GM20431 (cell line): ENCODE data around the gene SERPINE2.
"Not testable (repeated sequence)": the region's sequence is repeated elsewhere in the genome, so short reads cannot be mapped to it uniquely, and the experiment has no call there.

Experiments
- in situ Hi-C: fragments of 300-500 bp; cut with MseI, MboI; formaldehyde crosslinking; loops from one replicate; pipeline ENCODE4 v1.15.0; 2020; ENCODE audit warnings: low sequenced_read_pairs; ENCODE audit not compliant: unreplicated experiment

The SERPINE2 gene

GRCh38 chr2:224020523-224020922 lies 18.6 kb downstream of the SERPINE2 start:
- in situ Hi-C loops: no loop called here

- in situ Hi-C loops: no loop called here
These were observed 21.1 kb downstream of the SERPINE2 start for GRCh38 chr2:224017957-224018356.

- in situ Hi-C loops: no loop called here
These were observed 22.1 kb downstream of the SERPINE2 start for GRCh38 chr2:224016963-224017362.

- in situ Hi-C loops: no loop called here
These were observed 24.8 kb downstream of the SERPINE2 start for GRCh38 chr2:224014336-224014735.

GRCh38 chr2:224011837-224012236 lies 27.2 kb downstream of the SERPINE2 start:
- in situ Hi-C loops: no loop called here

- in situ Hi-C loops: no loop called here
These were observed 29.3 kb downstream of the SERPINE2 start for GRCh38 chr2:224009605-224010315.

GRCh38 chr2:224008702-224009261 lies 30.3 kb downstream of the SERPINE2 start:
- in situ Hi-C loops: no loop called here

DNA sequence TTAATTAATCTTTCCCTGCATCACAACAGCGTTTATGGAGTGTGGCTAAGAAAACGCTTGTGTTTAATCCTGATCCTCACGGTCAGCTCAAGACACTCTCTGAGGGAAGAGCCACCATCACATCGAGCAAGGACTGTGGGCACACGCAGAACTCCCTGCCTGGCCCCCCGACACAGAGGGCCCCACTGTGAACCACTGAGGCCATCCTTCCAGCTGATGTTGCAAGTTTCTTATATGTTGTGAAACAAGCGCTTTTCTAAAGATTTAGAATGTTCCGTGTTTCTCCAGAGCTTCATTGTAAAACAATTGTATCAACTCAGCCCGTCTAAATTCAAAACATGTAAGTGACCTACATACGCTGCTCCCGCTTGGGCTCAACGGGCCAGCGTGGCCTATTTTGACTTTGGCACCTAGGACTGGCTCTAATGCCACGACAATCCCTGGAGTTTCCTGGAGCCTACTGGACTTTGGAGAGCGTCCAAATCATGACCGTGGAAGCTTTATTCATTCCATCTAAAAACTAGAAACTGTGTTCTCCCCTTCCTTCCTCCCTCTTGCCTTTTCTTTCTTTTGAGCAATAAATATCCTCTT lies 34.9 kb downstream of the SERPINE2 start:
- in situ Hi-C loops: no loop called here

GRCh38 chr2:224000662-224001061 lies 38.4 kb downstream of the SERPINE2 start:
- in situ Hi-C loops: not testable (repeated sequence)

GRCh38 chr2:223999862-224000261 lies 39.2 kb downstream of the SERPINE2 start:
- in situ Hi-C loops: loop anchor here (10.0 to 25.0 kb wide), 2 partner anchors 285 to 637 kb away; no protein-coding TSS in a partner anchor

- in situ Hi-C loops: loop anchor here (10.0 to 25.0 kb wide), 2 partner anchors 286 to 638 kb away; no protein-coding TSS in a partner anchor
These were observed 40.1 kb downstream of the SERPINE2 start for GRCh38 chr2:223998948-223999347.

- in situ Hi-C loops: loop anchor here (10.0 to 25.0 kb wide), 2 partner anchors 287 to 639 kb away; no protein-coding TSS in a partner anchor
These were observed 41.1 kb downstream of the SERPINE2 start for GRCh38 chr2:223997938-223998337.

DNA sequence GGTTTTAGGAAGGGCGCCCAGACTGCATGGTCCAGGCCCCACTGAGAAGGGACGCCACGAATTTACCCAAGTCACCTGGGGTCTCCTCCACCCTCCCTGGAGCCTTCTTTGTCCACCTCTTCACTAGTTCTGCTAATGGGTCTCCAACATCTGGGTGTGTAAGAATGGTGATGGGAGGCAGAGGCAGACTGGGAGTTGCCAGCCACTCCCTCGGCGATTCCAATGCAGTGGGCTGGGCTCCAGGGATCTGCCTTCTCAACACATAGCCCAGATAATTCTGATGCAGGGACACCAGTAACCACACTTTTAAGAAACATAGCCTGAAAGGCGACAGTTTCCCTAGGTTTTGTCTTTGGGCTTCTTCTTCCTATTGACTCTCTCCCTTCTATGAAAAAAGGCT lies 42.7 kb downstream of the SERPINE2 start:
- in situ Hi-C loops: loop anchor here (10.0 to 25.0 kb wide), 2 partner anchors 288 to 641 kb away; no protein-coding TSS in a partner anchor

DNA sequence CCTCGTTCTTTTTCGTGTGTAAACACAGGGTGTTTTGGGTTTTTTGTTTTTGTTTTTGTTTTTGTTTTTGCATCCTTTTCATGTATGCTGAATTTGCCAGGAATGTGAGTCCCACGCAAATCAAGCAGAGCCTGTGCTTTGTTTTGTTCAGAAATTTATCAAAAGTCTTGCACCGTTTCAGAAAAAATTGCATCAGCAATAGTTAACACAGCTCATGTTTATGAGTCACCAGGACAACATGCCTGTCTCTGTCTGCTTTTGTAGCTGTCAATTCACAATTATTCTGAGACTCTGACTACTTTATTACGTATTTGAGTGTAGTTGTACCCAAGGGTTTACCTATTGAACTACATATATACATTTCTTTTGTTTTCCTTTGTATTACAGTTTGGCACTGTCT lies 43.5 kb downstream of the SERPINE2 start:
- in situ Hi-C loops: loop anchor here (10.0 to 25.0 kb wide), 2 partner anchors 289 to 642 kb away; no protein-coding TSS in a partner anchor

GRCh38 chr2:223994562-223995162 lies 44.4 kb downstream of the SERPINE2 start:
- in situ Hi-C loops: loop anchor here (10.0 to 25.0 kb wide), 2 partner anchors 290 to 643 kb away; no protein-coding TSS in a partner anchor

GRCh38 chr2:223993634-223994232 lies 45.4 kb downstream of the SERPINE2 start:
- in situ Hi-C loops: loop anchor here (10.0 to 25.0 kb wide), 2 partner anchors 291 to 644 kb away; no protein-coding TSS in a partner anchor

DNA sequence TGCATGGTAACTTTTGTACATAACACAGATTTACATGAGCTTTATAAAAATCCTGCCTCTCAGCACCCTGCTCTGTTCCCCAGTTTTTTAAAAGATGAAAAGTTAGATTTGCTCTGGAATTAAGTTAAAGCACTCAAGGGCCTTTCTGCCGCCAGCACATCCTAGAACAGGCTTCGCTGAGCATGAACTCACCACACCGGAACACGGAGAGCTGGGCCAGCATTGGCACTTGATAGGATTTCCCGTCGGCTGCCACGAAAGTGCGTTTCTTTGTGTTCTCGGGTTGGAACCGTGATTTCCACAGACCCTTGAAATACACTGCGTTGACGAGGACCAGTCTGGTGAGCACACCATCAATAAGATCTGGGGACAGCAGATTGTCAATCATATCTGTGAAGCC lies 47.5 kb downstream of the SERPINE2 start:
- in situ Hi-C loops: loop anchor here (10.0 to 25.0 kb wide), 2 partner anchors 293 to 646 kb away; no protein-coding TSS in a partner anchor

- in situ Hi-C loops: loop anchor here (10.0 to 25.0 kb wide), 2 partner anchors 295 to 647 kb away; no protein-coding TSS in a partner anchor
These were observed 49.2 kb downstream of the SERPINE2 start for GRCh38 chr2:223989856-223990232.

GRCh38 chr2:223989206-223989855 lies 49.8 kb downstream of the SERPINE2 start:
- in situ Hi-C loops: loop anchor here (25.0 kb wide), 1 partner anchor 648 kb away; no protein-coding TSS in a partner anchor
